OCI-LY7 (cell line): ENCODE measurements around the gene RBCK1.

Experiments
- EZH2phosphoT487 ChIP-seq: fragments of 200-600 bp; sonication (generic); IDR thresholded peaks from 2 replicates; pipeline ENCODE4 v1.6.1; 2018; ENCODE audit warnings: low read depth, borderline replicate concordance, mild to moderate bottlenecking, mixed run types, antibody characterized with exemption, low read length, moderate library complexity, mixed read lengths
- TF ChIP-seq, protein P1 (sequence below): fragments of 200-600 bp; sonication (generic); conservative IDR thresholded peaks from 2 replicates; pipeline ENCODE4 v1.5.1; 2014; ENCODE audit warnings: mild to moderate bottlenecking, antibody characterized with exemption, low read length, moderate library complexity, mixed read lengths

DNA sequence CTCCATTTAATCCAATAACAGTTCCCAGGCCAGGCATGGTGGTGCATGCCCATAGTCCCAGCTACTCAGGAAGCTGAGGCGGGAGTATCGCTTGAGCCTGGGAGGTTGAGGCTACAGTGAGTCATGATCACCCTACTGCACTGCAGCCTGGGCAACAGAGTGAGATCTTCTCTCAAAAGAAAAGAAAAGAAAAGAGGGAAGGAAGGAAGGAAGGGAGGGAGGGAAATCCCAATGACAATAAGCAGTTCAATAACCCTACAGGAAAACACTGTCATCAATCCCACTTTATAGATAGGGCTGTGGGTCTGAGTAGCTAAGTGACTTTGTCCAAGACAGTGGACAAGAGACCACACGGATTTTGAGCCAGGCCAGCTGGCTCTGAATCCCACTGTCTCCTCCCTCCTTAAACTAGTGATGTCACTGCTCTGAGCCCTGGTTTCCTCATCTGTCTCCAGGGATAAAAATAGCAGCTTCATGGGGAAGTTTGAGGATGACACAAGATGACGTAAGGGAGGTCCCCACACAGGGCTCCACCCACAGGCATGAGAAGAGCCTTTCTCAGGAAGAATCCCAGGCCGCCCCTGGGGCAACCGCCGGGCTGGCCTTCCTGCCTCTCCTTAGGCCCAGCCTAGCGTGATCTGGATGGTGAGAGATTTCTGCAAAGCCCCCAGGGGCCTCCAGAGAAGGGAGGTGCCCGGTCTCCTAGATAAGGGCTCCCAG lies 34.8 kb upstream of the RBCK1 start:
- TF ChIP-seq, protein P1, sequence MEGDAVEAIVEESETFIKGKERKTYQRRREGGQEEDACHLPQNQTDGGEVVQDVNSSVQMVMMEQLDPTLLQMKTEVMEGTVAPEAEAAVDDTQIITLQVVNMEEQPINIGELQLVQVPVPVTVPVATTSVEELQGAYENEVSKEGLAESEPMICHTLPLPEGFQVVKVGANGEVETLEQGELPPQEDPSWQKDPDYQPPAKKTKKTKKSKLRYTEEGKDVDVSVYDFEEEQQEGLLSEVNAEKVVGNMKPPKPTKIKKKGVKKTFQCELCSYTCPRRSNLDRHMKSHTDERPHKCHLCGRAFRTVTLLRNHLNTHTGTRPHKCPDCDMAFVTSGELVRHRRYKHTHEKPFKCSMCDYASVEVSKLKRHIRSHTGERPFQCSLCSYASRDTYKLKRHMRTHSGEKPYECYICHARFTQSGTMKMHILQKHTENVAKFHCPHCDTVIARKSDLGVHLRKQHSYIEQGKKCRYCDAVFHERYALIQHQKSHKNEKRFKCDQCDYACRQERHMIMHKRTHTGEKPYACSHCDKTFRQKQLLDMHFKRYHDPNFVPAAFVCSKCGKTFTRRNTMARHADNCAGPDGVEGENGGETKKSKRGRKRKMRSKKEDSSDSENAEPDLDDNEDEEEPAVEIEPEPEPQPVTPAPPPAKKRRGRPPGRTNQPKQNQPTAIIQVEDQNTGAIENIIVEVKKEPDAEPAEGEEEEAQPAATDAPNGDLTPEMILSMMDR: no peak
- TF ChIP-seq EZH2phosphoT487: no peak
